IPS-NIHi11 (cell line): ENCODE data around the gene TMEM158.

Experiments
- DNase-seq: peaks from one replicate; pipeline ENCODE4 v3.0.0; 2012; ENCODE audit warnings: mixed read lengths, low spot score

The TMEM158 gene

DNA sequence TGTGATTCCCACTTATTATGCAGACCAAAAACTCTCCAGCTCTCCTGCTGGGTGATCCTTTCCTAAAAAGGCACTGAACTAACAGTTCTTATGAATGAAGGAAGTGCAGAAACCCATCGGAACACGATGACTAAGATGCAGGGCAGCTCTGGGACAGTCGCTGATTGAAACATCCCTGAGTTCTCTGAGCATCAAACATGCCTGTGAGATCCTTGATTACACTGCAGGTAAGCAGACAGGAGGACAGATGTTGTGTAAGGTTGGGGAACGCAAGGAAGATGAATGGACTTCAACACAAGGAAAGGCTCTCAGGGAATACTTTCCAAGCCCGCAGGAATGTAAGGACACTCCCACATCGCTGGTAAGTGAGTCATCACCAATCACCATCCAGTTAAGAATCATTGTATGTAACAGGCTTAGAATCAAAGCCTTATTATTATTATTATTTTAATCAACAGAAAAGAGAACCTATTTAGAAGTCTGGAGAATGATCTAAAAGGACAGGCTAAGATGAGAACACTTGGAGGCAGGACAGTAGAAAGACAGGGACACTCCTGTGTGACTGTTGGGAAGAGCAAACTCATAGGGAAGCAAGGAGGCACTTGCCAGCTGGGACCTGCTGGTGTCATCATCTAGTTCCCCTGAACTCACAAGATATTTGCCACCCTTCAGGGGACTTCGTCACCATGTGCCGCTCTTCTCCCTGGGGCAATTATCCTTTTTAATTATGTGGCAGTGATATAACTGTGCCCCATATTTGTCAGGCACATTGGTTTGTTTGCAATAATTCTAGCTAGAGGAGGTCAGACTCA, 26.0 kb downstream of the TMEM158 start:
- peak; percentile 64 for DNase-seq

DNA sequence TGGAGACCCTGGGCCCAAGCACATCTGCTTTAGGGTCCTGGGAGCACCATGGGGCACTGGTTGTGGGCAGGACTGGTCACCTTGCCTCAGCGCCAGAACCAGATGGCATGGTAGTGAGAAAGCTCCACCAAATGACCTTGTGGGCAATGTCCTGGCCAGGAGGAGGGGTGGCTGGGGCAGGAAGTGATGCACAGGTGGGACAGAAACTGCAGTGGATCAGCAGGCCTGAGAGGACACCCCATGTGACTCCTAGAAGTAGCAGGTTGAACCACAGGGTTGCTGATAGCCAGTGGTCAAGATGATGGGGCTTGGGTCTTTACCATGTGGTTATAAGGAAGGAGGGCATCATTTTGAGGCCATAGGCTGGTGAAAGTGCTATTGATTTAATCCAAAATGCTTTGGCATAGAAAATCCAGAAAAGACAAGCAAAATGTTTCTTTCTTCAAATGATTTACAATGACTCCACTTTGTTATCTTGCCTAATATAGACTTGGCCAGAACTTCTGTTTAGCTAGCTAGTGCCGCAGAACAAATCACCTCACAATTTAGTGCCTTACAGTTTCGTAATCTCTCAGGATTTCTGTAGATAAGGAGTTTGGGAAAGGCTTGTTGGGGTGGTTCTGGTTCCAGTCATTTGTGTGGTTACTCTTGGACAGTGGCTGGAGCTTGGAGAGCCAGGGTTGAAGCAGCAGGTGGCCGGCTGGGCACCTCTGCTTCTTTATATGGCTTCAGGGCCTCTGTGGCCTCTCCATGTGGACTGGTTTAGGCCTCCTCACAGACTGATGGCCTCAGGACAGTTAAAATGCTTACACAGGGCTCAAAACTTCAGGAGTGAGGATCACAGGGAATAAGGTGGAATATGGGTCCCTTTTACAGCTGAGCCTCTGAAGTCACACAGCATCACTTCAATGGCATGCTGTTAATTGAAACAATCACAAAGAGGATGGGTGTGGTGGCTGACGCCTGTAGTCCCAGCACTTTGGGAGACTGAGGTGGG, 27.5 kb downstream of the TMEM158 start:
- DNase-seq: no peak

DNA sequence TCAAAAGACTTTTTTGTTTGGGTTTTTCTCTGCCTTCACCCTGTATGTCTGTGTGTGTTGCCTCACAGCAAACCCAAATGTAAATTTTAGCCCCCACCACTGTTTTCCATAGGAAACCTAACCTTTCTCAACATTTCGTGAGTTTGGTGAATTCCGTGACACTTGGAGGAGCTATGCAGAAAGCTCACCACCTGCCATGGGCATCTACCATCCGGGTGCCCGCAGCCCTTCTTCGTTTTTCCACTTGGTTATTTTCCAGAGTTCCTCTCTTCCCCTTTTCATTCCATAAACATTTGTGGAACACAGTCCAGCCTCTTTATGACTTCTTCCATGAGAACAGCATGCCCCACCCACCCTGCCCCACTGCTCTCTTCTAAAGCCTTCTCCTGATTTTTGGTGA, 31.3 kb downstream of the TMEM158 start:
- no peak for DNase-seq

DNA sequence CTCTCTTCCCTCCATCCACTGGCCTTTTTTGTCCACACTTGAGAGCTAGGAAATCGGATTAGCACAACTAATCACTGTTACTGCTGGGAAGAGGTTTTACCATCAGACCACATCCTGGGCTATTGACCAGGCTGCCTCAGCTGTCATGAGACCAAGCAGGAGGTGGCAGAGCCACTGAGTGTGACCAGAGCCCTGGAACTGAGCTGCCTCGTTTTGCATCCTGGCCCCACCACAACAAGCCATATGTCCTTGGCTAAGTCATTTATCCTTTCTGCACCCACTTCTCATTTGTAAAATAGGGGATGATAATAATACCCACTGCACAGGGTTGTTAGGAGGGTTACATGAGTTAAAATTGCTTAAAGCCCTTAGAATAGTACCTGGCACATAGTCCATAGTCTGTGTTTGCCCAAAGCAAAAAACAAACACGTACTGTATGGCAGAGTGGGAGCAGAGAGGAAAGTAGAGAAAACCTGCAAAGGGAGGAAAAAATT, 34.1 kb downstream of the TMEM158 start:
- no peak for DNase-seq

DNA sequence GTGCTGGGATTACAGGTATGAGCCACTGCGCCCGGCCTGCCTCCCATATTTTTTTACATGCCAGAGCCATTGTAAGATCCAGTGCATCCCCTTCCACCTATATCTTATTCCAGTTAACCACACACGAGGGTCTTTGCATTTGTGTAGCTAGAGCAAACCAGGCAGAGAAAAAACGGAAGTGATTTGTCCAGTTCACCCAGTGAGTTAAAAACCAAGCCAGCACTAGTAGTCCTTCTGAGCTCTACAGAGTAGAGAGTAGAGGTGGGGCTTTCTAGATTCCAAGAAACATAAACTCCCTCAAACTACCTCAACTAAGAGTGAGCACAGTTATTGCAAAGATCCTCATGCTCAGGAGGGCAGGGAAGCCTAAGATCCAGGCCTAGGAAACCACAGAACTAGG, 34.7 kb downstream of the TMEM158 start:
- no peak for DNase-seq

DNA sequence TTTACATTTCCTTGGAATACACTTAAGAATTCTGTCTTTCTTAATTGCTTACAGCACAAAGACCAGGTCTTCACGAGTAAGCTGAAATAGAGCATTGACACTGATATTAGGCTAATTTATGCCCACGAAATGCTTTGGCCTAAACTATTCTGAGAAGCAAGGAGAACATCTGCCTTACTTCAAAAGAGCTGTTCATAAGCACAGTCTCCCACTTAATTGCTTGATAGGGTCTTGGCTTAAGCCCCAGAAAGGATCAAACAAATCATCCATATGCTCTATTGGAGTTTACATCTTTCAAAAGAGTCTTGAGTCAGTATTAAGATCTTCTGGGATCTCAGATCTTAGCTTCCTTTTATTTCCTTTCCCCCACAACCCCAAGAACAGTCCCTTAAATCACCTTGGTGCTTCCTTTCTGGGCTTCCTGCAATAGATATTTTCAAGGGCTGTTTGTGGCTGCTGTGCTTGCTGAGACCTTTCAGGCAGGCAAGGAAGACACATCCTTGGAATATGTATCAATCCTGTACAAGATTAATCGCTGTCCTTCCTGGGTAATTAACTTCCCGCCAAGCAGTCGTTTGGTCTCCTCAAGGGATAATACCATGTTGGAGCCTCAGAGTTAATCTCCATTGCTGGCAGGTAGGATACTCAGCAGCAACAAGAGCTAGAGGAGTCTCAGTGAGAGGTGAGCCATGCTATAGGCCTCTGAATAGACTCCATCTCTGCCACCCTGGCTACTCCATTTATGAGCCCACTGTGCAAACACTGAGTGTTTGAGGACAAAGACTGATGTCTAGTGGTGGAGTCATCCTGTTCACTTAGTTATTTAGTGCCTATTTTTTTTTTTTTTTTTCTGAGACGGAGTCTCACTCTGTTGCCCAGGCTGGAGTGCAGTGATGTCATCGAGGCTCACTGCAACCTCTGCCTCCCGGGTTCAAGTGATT, 37.1 kb downstream of the TMEM158 start:
- no peak for DNase-seq

DNA sequence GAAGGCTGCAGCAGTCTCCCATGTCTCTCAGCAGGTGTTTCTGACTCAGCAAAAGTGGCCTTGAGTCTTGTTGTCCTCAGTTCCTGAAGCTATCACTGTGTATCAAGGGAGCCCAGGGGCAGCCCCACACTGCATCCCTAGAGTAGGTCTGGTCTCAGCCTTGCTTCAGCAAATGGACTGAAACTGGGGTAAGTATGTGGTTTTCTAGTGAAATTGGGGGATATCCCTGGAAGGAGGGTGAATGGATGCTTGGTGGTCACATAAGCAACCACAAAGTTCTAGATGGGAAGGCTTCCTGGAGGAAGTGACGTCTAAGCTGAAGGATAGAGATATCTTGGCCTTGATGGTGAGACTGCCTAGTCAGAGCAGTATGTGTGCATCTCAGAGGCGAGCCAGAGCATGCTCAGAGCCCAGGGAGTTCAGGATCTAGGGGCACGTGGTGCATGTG, 38.4 kb downstream of the TMEM158 start:
- no peak for DNase-seq

DNA sequence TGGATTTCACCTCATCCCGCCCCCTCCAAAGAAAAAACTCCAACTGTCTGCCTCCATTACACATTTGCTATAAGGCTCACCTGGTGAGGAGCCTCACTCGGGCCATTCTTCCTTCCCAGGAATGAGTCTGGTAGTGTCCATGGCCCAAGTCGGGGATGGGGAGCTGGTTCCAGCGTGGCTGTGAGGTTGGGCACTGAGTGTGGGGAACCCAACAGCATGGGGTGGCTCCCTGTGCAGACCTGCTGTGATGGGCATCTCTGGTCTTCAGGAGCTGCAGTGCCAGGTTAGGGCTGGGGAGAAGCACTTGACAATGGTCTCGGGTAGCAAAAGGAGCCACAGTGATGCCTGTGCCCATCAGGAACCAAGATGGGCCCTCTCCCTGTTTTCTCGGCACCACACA, 39.2 kb downstream of the TMEM158 start:
- no peak for DNase-seq

DNA sequence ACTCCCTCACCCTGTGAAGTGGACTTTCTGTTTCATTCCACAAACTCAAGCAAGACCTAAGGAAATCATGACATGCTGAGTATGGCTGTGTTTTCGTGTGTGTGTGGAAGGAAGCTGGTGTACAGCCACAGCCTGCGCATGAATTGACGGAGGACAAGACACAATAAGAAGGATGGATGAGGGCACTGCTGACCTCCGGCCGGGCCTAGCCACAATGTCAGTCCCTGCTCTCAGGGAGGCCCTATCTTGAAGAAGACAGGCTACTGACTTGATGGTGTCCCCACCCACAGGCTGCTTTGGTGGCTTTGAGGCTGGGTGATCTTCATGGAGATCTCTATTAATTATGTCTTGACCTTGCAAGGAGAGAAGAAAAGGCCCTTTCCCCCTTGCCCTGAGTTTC, 40.6 kb downstream of the TMEM158 start:
- no peak for DNase-seq

DNA sequence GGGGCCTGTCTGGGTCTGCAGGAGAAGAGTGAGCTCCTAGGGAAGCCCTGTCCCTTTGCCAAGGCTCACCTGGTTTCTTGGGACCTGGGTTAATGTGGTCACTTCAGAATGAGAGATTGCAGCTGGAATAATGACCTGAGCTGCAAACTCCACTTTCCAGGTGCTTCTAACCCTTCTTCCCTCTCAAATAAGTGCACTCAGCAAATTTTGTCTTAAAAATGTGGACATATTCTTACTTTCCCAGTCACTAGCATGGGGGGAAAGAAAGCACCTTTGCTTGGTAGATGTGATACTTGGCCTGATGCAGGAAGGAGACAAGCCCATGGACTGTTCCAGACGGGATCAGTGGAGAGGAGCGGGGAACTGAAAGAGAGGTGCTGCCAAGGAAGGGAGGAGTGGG, 41.0 kb downstream of the TMEM158 start:
- no peak for DNase-seq

DNA sequence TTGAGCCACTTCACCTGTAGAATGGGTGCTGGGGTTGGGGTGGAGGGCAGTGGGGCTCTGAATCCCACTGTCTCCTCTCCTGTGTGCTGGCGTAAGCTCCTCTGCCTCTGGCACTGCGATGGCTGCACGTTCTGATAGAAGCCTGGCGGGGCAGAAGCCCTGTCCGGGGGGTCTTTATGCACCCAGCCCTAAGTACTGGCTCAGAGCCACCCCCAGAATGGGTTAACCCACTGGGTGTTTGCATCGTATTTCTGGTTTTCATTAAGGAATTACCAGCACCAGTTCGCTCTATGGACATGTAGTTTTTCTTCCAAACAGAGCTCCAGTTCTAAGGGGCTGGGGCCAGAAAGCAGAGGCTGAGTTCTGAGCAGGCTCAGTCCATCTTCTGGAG, 42.2 kb downstream of the TMEM158 start:
- DNase-seq: no peak

DNA sequence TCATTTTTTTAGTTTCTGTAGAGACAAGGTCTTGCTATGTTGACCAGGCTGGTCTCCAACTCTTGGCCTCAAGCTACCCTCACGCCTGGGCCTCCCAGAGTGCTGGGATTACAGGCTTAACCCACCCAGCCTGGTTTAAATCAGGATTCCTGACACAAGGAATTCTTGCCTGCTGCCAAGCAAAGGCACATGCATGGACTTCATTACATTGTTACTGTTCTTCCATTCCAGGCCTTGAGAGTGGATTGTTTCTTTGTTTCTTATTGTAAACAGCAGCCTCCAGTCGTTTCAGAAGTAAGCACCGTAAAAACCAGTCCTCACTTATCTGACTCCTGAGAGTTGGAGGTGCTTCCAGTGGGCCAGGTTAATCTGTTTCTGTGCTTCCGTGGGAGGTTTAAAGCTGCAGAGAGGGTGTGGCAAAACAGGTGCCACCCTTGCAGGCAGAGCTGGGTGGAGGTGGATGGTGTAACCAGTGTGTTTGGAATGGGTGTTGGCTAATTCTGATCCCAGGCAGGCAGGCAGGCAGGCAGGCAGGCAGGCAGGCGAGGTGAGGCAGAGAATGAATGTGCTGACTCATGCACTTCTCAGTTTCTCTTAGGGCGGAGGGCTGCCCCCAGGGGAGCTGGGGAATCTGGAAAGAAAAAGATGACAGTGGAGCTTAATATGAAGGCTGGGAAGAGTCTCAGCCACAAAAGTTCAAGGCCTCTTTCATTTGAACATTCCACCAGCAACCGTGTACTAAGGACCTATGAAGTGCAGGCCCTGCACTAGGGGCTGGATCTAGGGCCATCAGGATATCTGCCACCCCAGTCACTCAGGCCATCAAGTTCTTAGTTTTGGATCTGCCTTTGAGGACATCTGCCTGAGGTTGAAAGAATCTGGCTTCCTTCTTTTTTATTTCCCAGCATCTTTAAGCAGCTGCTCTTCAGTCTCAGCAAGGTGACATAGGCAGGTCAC, 42.9 kb downstream of the TMEM158 start:
- peak; percentile 74 for DNase-seq

DNA sequence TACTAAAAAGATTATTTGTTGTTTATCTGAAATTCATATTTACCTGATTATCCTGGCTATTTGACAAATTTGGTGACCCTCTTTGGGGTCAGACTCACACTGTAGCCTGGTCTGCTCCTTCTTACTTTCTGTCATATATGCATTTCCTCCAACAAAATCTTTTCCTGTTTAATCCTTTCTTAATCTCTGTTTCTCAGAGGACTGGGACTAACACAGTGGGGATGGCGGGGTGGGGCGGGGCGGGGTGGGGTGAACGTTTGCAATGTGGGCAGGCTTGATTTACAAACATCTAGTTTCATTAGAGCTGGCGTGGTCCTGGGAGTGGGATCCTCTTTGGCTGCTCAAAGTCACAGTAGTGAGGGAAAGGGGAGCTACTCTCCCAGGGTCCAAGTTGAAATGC, 44.6 kb downstream of the TMEM158 start:
- no peak for DNase-seq

DNA sequence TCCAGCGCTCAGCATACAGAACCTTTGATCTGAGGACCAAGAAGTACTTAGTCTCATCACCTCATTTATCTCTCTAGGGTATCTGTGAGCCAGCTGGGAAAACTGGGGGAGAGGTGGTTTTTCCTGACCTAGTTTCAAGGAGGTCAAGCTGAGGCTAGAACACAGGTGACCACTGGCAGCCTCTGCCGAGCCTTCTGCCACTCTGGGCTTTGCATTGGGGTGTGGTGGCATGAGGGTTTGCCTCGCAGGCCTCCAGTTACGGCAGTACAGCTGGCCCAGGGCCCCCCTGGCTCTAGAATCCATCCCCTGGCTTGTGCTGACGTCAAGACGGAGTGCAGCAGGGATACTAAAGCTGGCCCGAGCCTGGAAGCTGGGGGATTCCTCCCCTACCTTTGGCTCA, 45.2 kb downstream of the TMEM158 start:
- DNase-seq: no peak

DNA sequence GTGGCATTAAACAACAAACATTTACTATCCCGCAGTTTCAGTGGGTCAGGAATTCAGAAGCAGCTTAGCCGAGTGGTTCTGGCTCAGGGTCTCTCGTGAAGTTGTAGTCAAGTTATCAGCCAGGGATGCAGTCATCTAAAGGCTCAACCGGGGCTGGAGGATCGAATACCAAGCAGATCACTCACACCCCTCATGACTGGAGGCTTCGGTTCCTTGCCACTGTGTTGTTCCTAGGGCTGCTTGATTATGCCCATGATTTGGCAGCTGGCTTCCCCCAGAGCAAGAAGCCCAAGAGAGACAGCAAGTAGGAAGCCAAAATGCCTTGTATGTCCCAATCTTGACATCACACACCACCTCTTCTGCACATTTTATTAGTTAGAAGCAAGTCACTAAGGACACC, 46.0 kb downstream of the TMEM158 start:
- no peak for DNase-seq

DNA sequence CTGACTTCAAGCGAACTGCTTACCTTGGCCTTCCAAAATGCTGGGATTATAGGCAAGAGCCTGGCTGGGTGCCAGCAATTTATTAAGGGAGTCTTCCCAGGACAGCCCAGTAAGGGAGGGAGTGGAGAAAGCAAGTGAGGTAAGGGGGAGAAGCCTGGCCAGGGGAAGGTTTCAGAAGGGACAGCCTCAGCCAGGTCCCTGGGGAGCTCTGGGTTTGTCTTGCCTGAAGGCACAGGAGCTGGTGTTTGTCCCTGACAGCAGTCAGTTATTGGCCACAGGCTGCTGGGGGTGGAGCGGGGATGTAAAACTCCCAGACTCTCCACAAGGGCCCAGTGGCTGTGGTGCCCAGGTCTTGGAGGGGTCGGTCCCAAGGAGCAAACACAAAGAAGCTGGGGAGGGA, 46.9 kb downstream of the TMEM158 start:
- no peak for DNase-seq

DNA sequence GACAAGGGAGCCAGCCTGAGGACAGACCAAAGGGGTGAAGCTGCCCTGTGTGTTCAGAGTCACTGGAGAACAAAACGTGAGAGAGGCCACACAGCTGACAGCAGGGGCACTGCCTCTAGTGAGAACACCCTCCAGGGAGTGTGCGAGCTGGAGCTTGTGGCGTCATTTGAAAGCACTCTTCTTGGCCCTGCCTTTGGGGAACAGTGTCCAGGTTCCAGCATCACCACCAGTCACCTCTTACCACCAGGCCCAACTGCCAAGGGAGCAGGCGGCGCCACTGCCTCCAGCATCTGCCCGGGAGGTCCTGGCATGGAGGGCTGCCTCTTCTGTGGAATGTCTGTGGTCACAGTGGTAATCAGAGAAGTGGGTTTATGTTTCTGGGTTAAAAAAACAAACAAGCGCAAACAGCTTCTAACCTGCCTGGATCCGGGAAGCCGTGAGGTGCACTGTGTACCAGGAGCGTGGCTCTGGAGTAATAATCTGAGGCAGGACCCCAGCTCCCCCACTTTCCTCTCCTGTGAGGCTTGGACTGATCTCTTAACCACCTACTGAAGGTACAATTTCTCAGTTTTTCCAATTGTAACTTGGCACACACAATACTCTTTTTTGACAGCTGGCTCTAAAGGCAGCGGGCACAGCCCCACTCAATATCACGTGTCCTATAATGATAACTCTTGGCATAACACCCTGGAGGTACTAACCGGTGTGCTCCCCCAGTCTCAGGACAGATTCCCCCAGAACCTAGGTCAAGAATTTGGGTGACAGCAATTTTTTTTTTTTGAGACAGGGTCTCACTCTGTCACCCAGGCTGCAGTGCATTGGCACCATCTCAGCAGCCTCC, 47.7 kb downstream of the TMEM158 start:
- DNase-seq: no peak

DNA sequence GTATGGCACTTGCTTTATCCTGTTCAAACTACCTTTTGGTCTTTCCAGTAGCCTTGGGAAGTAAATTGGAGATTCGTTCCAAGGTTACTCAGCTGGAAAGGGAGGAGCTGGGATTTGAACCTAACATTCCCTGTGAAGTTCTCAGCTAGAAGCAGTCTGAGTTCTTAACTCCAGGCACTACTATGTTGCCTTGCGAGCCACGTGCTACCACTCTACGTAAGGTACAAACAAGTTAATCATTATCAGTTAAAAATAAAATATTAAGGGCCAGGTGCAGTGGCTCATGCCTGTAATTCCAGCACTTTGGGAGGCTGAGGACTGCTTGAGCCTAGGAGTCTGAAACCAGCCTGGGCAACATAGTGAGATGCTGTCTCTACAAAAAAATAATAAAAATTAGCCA, 49.2 kb downstream of the TMEM158 start:
- DNase-seq: no peak
